Spinal cord (tissue), 10 donors: Measurements from ENCODE around the gene THBD. TPM values are rescaled to one million over a fixed set of nuclear protein-coding genes. Genes with fewer than 3 reads are reported as not detected.
A peak's percentile ranks its signal among the peaks of the same experiment; 100 is the strongest.

ENCODE experiments used
- DNase-seq, 6 donors: peaks; one replicate each; pipeline versions ENCODE4 v3.0.0 to v3.0.0-alpha.2; 2013 to 2015; ENCODE audit warnings: low spot score in 6 of 6, low read depth in 4 of 6
- H3K27ac ChIP-seq: one replicate; pipeline ENCODE4 v1.5.1; 2013; ENCODE audit warnings: low read depth, low read length, control low read depth
- H3K27me3 ChIP-seq: one replicate; pipeline ENCODE4 v1.6.1; 2013; ENCODE audit warnings: low read length; ENCODE audit not compliant: control insufficient read depth, insufficient read depth
- H3K36me3 ChIP-seq: one replicate; pipeline ENCODE4 v1.6.1; 2013; ENCODE audit warnings: low read length; ENCODE audit not compliant: control insufficient read depth, insufficient read depth
- H3K4me1 ChIP-seq: one replicate; pipeline ENCODE4 v1.6.1; 2013; ENCODE audit warnings: low read length; ENCODE audit not compliant: control insufficient read depth, insufficient read depth
- H3K4me3 ChIP-seq: one replicate; pipeline ENCODE4 v1.5.1; 2013; ENCODE audit warnings: low read depth, low read length, control low read depth
- H3K9me3 ChIP-seq: one replicate; pipeline ENCODE4 v1.6.1; 2013; ENCODE audit warnings: low read length; ENCODE audit not compliant: control insufficient read depth, insufficient read depth
- WGBS: methylation state at CpG from one replicate; pipeline ENCODE4 v1.1.5; 2013; ENCODE audit warnings: missing lambda C conversion rate; ENCODE audit not compliant: insufficient coverage; 5-methylcytosine and 5-hydroxymethylcytosine counted together
- polyA plus RNA-seq, 2 donors: library from polyadenylated mRNA; unstranded; fragments of 120-200 nt; gene quantifications; one replicate each; pipeline ENCODE4 v1.2.1, GENCODE V29; 2013; ENCODE audit not compliant: insufficient read length in 2 of 2
- total RNA-seq, 2 donors: library from RNA; depleted of rRNA in 1 of 2; stranded (reverse); fragments of 120-200 nt in 1 of 2; fragments of >200 nt in 1 of 2; gene quantifications; one replicate each; pipeline versions ENCODE4 v1.2.3 to v1.2.4, GENCODE V29; 2013 to 2014
- donor health status: healthy.

The THBD gene
- total and polyA plus RNA-seq, 4 donors: 7.2 to 14.8 (median 13.0) TPM

DNA sequence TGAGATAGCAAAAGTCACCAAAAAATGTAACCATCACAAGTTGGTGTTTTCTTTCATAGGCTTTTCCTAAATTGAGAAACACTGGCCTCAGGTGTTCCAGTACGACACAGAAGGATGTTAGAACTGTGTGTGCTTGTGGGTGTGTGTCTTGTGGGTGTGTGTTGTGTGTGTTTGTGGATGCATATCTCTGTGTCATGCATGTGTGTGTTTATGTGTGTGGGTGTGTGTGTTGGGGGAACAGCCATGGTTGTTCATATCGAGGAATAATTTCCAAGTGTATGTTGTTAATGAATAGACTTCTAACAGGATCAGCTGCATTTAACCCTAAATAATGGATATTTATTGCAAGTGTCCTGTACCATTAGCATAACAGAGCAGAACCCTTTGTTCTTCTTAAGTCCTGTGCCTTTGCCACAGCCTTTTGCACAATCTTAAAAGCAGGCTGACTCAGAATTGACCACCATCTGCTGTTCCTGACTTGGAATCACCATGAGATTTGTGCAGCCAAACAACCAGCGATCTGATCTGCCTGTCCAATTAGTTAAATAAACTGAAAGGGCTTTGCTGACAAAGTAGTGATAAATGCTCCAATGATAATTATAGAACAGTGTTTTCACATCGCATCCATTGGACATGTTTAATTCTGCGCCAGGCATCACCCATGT lies 29.0 kb upstream of the THBD start:
- Histone ChIP-seq H3K9me3 (no peaks in the 10 kb centered on the region), H3K4me1 (peaks cover 6% of the 10 kb centered on the region), H3K27me3 (no peaks in the 10 kb centered on the region), H3K27ac (no peak overlapping the region), H3K36me3 (no peaks in the 10 kb centered on the region), H3K4me3 (no peak overlapping the region)
- WGBS: 56% methylated on average over 3 of the region's 5 CpGs
- peak in 2 of 6 donors; percentile 53 to 79 for DNase-seq

DNA sequence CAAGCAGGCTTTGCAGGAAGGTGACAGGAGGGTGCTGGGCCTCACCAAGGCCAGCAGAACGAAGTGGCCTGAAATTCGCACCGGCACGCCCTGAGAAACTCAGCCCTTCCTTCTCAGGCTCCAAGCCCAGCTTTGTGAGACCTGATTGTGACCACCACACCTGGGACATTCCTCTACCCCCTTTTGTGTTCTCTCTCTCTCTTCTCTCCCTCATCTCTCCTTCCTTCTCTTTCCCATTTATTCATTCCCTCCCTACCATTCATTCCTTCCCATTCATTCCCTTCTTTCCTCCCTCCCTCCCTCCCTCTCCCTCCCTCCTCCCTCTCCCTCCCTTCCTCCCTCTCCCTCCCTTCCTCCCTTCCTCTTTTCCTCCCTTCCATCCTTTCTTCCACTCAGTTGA lies 27.8 kb upstream of the THBD start:
- no peak for DNase-seq

DNA sequence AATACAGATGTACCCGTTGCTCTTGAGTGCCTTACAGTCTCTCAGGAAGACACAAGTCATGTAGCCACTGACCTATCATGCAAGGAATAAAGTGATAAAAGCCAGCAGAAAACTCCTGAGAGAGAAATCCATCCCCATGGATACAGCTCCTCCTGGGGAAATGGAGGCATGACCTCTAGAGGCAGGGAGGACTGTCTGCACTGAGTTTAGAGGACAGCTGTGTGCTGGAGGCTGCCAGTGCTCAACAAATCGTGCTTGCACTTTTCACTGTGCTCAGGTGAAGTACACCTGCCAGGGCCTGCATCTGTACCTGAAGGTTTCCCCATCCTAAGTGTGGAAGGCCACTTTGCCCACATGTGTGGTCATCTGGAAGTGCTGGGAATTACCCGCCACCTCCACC lies 24.6 kb upstream of the THBD start:
- peaks cover 2% of the 10 kb centered on the region for H3K27me3 ChIP-seq
- WGBS: 85% methylated on average over 3 of the region's 3 CpGs
- DNase-seq: no peak
- no peak overlapping the region for H3K27ac ChIP-seq
- peaks cover 5% of the 10 kb centered on the region for H3K4me1 ChIP-seq
- no peak overlapping the region for H3K4me3 ChIP-seq
- H3K36me3 ChIP-seq: no peaks in the 10 kb centered on the region
- peaks cover under 1% of the 10 kb centered on the region for H3K9me3 ChIP-seq

More for the DNA sequence above, 27.8 kb upstream of the THBD start:
- Histone ChIP-seq H3K4me3 (no peak overlapping the region), H3K4me1 (peaks cover 6% of the 10 kb centered on the region), H3K27me3 (peaks cover 2% of the 10 kb centered on the region), H3K9me3 (no peaks in the 10 kb centered on the region), H3K36me3 (no peaks in the 10 kb centered on the region), H3K27ac (no peak overlapping the region)
- WGBS: 94% methylated on average over 4 of the region's 4 CpGs

DNA sequence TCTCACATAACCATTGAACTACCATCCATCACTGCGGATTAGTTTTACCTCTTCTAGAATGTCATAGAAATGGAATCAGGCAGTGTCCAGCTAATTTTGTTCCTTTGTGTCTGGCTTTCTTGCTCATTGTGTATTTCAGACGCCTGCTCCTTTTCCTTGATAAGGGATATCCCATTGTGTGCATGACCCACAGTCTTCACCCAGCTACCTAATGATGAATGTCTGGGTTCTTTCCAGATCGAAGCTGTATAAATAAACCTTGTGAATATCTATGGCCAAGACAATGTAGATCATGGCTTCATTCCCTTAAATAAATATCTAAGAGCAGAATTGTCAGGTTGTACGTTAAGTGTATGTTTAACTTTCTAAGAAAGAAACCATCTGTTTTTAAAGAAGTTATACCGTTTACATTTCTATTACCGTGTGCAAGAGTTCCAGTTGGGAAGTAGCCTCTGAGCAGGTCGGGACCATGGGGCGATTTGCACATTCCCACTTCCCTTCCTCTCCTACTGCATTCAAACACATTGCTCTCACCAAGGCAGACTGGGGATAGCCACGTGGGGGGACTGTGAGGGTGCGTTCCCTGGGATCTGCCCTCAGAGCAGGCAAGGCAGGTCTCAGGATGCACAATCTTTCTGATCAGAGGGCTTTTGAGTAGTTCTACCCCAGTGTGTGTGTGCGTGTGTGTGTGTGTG lies 23.6 kb upstream of the THBD start:
- H3K27me3 ChIP-seq: peaks cover 2% of the 10 kb centered on the region
- no peak overlapping the region for H3K27ac ChIP-seq
- peaks cover 2% of the 10 kb centered on the region for H3K4me1 ChIP-seq
- H3K4me3 ChIP-seq: no peak overlapping the region
- DNase-seq: peak in 1 of 6 donors; percentile 14
- H3K36me3 ChIP-seq: no peaks in the 10 kb centered on the region
- peaks cover 1% of the 10 kb centered on the region for H3K9me3 ChIP-seq
- WGBS: 78% methylated on average over 6 of the region's 11 CpGs

DNA sequence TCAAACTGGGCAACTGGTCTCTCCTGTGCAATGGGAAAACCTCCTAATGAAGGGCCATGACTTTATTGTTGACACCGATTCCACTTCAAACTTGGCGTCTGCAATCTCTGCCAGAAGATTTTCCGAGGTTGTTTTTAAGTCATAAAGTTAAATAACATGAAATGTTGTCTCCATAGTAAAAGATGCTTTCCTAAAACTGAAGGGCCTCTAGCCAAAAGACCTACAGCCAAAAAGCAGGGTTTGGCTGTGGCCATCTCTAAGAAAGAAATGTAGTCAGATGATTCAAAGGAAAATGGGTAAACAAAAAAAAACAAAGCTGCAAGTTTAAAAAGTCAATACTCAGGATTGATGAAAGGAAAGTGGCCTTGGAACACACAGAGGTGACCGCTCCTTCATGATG lies 22.5 kb upstream of the THBD start:
- H3K36me3 ChIP-seq: no peaks in the 10 kb centered on the region
- peak in 1 of 6 donors; percentile 9 for DNase-seq
- peaks cover 2% of the 10 kb centered on the region for H3K27me3 ChIP-seq
- no peak overlapping the region for H3K27ac ChIP-seq
- peaks cover 1% of the 10 kb centered on the region for H3K9me3 ChIP-seq
- no peak overlapping the region for H3K4me3 ChIP-seq
- WGBS: no CpG with 5 or more reads among the region's 4 CpGs
- H3K4me1 ChIP-seq: peaks cover 2% of the 10 kb centered on the region

DNA sequence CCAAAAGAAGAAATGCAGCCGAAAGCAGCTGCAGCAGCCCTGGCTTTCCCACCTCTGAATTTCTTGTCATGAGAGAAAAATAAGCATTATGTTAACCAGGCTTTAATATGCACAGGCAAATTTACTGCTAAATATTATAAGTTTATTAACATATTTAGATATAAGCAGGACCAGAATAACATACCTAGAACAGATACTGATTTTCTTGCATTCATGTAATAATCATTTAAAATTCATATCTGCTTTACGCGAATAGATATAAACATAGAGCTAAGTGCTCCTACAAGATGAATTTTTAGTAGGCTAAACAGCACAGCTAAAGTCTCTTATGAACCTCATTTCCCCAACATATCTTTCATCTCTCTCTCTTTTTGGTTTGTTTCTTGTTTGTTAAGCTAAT lies 21.9 kb upstream of the THBD start:
- H3K27ac ChIP-seq: no peak overlapping the region
- H3K36me3 ChIP-seq: no peaks in the 10 kb centered on the region
- H3K9me3 ChIP-seq: peaks cover 1% of the 10 kb centered on the region
- no peak overlapping the region for H3K4me3 ChIP-seq
- WGBS: 83% methylated on average over 1 of the region's 3 CpGs
- DNase-seq: no peak
- H3K27me3 ChIP-seq: peaks cover 2% of the 10 kb centered on the region
- no peaks in the 10 kb centered on the region for H3K4me1 ChIP-seq

DNA sequence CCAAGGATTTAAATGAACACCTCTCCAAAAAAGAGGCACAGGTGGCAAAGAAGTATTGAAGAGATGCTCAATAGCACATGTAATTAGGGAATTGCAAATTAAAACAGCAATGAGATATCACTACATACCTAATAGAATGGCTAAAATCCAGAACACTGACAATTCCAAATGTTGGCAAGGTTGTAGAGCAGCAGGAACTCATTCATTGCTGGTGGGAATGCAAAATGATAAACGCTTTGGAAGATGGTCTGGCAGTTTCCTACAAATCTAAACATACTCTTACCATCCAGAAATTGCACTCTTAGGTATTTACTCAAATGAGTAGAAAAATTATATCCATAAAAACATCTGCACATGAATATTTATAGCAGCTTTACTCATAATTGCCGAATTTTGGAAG lies 19.6 kb upstream of the THBD start:
- Histone ChIP-seq H3K4me3 (no peak overlapping the region), H3K27me3 (peaks cover 2% of the 10 kb centered on the region), H3K27ac (no peak overlapping the region), H3K36me3 (no peaks in the 10 kb centered on the region), H3K4me1 (no peaks in the 10 kb centered on the region), H3K9me3 (peaks cover 1% of the 10 kb centered on the region)
- peak in 1 of 6 donors; percentile 64 for DNase-seq
- no CpG with 5 or more reads among the region's 2 CpGs for WGBS

DNA sequence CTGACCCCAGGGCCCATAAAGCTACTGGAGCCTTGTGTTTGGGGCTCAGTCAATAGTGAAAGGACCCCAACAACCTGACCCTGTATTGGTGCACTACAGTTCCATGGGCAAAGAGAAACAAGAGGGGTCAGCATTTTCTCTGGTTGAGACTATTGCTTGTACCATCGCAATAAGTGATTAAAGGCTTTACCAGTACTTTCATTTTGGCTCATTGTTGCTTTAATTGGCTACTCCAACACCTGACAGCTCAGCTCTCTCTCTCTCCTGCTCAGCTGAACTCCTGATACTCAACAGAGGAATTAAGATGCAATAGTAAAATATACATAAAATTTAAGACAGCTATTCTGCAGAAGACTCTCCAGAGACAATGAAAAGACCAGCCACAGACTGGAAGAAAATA lies 18.8 kb upstream of the THBD start:
- DNase-seq: no peak
- Histone ChIP-seq H3K27ac (no peak overlapping the region), H3K4me1 (no peaks in the 10 kb centered on the region), H3K4me3 (no peak overlapping the region), H3K27me3 (peaks cover 2% of the 10 kb centered on the region), H3K9me3 (peaks cover 1% of the 10 kb centered on the region), H3K36me3 (no peaks in the 10 kb centered on the region)
- no CpG with 5 or more reads among the region's 1 CpG for WGBS

DNA sequence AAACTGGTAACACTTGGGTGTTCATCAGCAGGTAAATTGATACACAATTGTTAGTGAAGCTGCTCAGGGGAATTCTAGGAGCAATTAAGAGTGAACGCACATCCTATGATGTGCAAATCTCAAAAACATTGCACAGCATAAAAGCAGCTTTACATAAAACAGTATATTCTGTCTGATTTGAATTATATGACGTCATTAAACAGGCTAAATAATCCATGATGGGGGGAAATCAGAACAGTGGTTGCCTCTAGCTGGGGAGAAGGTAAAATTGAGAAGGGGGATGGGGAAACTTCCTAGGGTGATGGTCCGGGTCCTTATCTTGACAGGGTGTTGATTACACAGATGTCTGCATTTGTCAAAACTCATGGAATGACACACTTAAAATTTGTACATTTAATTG lies 17.3 kb upstream of the THBD start:
- H3K27ac ChIP-seq: no peak overlapping the region
- DNase-seq: no peak
- peaks cover 1% of the 10 kb centered on the region for H3K9me3 ChIP-seq
- no CpG with 5 or more reads among the region's 3 CpGs for WGBS
- no peaks in the 10 kb centered on the region for H3K27me3 ChIP-seq
- H3K36me3 ChIP-seq: no peaks in the 10 kb centered on the region
- H3K4me1 ChIP-seq: peaks cover 5% of the 10 kb centered on the region
- no peak overlapping the region for H3K4me3 ChIP-seq
